SU-DHL-6 (cell line): ENCODE results near the gene IKZF2.

Experiments
- EZH2phosphoT487 ChIP-seq: fragments of 200-600 bp; sonication (generic), shearing (Covaris generic); conservative IDR thresholded peaks from 2 replicates; pipeline ENCODE4 v1.6.1; 2018; ENCODE audit warnings: mild to moderate bottlenecking, antibody characterized with exemption, low read length, moderate library complexity, mixed read lengths
- TF ChIP-seq, protein P1 (sequence below): fragments of 200-600 bp; sonication (generic); IDR thresholded peaks from one replicate; pipeline ENCODE4 v1.5.1; 2017; ENCODE audit warnings: antibody characterized with exemption, mild to moderate bottlenecking, low read length, moderate library complexity; ENCODE audit not compliant: insufficient read depth, poor library complexity, severe bottlenecking

DNA sequence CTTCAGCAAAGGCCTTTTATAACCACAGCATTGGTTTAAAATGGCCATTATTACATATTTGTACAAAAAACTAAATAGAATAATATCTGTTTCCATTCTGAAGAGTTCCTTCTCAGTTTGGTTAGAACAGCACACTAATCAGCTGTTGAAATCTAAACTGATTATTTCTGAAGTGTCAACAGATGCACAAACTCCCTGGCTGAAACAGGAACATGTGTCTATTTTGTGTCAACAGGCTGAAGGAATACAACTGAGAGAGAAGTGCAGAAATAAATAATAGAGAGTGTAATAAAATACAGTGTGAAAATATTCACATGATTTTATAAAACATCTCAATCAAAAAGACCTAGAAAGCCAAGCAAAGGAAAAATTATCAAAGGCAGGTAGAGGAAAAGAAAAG lies 29.7 kb downstream of the IKZF2 start:
- TF ChIP-seq, protein P1, sequence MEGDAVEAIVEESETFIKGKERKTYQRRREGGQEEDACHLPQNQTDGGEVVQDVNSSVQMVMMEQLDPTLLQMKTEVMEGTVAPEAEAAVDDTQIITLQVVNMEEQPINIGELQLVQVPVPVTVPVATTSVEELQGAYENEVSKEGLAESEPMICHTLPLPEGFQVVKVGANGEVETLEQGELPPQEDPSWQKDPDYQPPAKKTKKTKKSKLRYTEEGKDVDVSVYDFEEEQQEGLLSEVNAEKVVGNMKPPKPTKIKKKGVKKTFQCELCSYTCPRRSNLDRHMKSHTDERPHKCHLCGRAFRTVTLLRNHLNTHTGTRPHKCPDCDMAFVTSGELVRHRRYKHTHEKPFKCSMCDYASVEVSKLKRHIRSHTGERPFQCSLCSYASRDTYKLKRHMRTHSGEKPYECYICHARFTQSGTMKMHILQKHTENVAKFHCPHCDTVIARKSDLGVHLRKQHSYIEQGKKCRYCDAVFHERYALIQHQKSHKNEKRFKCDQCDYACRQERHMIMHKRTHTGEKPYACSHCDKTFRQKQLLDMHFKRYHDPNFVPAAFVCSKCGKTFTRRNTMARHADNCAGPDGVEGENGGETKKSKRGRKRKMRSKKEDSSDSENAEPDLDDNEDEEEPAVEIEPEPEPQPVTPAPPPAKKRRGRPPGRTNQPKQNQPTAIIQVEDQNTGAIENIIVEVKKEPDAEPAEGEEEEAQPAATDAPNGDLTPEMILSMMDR = no peak
- no peak for TF ChIP-seq EZH2phosphoT487
